H1 (cell line): ENCODE results near the gene DUOXA1. TPM values are rescaled to one million over a fixed set of nuclear protein-coding genes. Genes with fewer than 3 reads are reported as not detected.

Experiments used
- CTCF ChIA-PET: fragments of 300-600 bp; sonication (Branson Sonifier 250); formaldehyde crosslinking; loops from one replicate; lab custom pipeline; 2021; ENCODE audit not compliant: partially characterized antibody; lab: Charles Lee
- POLR2A ChIA-PET: fragments of 300-600 bp; sonication (Branson Sonifier 250); formaldehyde crosslinking; loops from one replicate; lab custom pipeline; 2021; ENCODE audit warnings: inconsistent platforms; ENCODE audit not compliant: partially characterized antibody; lab: Charles Lee
- DNase-seq, 2 experiments: peaks; one replicate each; pipeline versions ENCODE4 v3.0.0 to v3.0.0-alpha.2; 2010 to 2022; ENCODE audit warnings: low spot score in 2 of 2, low read depth in 1 of 2, mixed read lengths in 1 of 2
- FAIRE-seq: peaks from 2 replicates; lab custom pipeline; 2011; peaks lifted over from hg19 to GRCh38; lab: Jason Lieb, UNC
- H2AFZ ChIP-seq: 2 replicates; pipeline ENCODE4 v1.8.1; 2012; ENCODE audit warnings: low read length, inconsistent platforms
- H2AK5ac ChIP-seq: 2 replicates; pipeline ENCODE4 v1.6.1; 2013; ENCODE audit warnings: low read depth, low read length
- H2BK120ac ChIP-seq: replicated peaks from 2 replicates; pipeline ENCODE3; 2013; ENCODE audit warnings: low read depth, low read length, inconsistent platforms
- H2BK12ac ChIP-seq: 2 replicates; pipeline ENCODE4 v1.6.1; 2013; ENCODE audit warnings: low read depth, low read length
- H2BK15ac ChIP-seq: 2 replicates; pipeline ENCODE4 v1.6.1; 2013; ENCODE audit warnings: low read length
- H2BK20ac ChIP-seq: 2 replicates; pipeline ENCODE4 v1.6.1; 2013; ENCODE audit warnings: low read length
- H2BK5ac ChIP-seq: 2 replicates; pipeline ENCODE4 v1.6.1; 2013; ENCODE audit warnings: low read depth, low read length
- H3K14ac ChIP-seq: 2 replicates; pipeline ENCODE4 v1.6.1; 2013; ENCODE audit warnings: inconsistent platforms; ENCODE audit not compliant: insufficient read length
- H3K18ac ChIP-seq: 2 replicates; pipeline ENCODE4 v1.6.1; 2013; ENCODE audit warnings: low read length; ENCODE audit errors: extremely low read depth
- H3K23ac ChIP-seq: 2 replicates; pipeline ENCODE4 v1.6.1; 2013; ENCODE audit warnings: inconsistent platforms; ENCODE audit not compliant: insufficient read length
- H3K23me2 ChIP-seq: 2 replicates; pipeline ENCODE4 v1.6.1; 2013; ENCODE audit warnings: low read depth, low read length
- H3K27ac ChIP-seq: 2 replicates; pipeline ENCODE4 v1.6.1; 2011; ENCODE audit warnings: low read depth, low read length, inconsistent platforms
- H3K27me3 ChIP-seq, 4 experiments: replicated peaks in 1 of 4; 1 replicate in 1 of 4; 2 replicates in 3 of 4; pipeline versions ENCODE4 v1.6.1 to v1.8.1; 2011 to 2013; ENCODE audit warnings: low read length in 3 of 4, mild to moderate bottlenecking in 3 of 4, inconsistent platforms in 2 of 4, mixed read lengths in 2 of 4, moderate library complexity in 1 of 4; ENCODE audit not compliant: control insufficient read depth in 3 of 4, insufficient read depth in 3 of 4; ENCODE audit errors: extremely low read depth in 1 of 4
- H3K36me3 ChIP-seq, 4 experiments: 2 replicates each; pipeline versions ENCODE4 v1.6.1 to v1.8.1; 2011 to 2013; ENCODE audit warnings: mild to moderate bottlenecking in 4 of 4, low read length in 3 of 4, moderate library complexity in 2 of 4, control low read depth in 1 of 4, inconsistent platforms in 1 of 4; ENCODE audit not compliant: insufficient read depth in 4 of 4, control insufficient read depth in 2 of 4
- H3K4ac ChIP-seq: replicated peaks from 2 replicates; pipeline ENCODE3; 2013; ENCODE audit warnings: low read length, low read depth, mixed read lengths, inconsistent platforms; ENCODE audit not compliant: insufficient read length
- H3K4me1 ChIP-seq, 4 experiments: replicated peaks in 1 of 4; 1 replicate in 1 of 4; 2 replicates in 3 of 4; pipeline versions ENCODE4 v1.6.1 to v1.8.1; 2011 to 2013; ENCODE audit warnings: low read length in 3 of 4, inconsistent platforms in 2 of 4, mixed read lengths in 1 of 4; ENCODE audit not compliant: insufficient read depth in 4 of 4, control insufficient read depth in 3 of 4
- H3K4me2 ChIP-seq, 2 experiments: 2 replicates each; pipeline versions ENCODE4 v1.6.1 to v1.8.1; 2011 to 2013; ENCODE audit warnings: low read depth in 2 of 2, low read length in 2 of 2, control low read depth in 1 of 2, inconsistent platforms in 1 of 2, mild to moderate bottlenecking in 1 of 2; ENCODE audit not compliant: insufficient read depth in 1 of 2
- H3K4me3 ChIP-seq, 4 experiments: fragments of 200-600, 300-600 bp in 1 of 4; sonication (generic), shearing (Covaris generic), sonication (Bioruptor Twin) in 1 of 4; 2 replicates each; pipeline versions ENCODE4 v1.5.1 to v1.8.1; 2011 to 2016; ENCODE audit warnings: low read length in 4 of 4, low read depth in 3 of 4, control low read depth in 2 of 4, inconsistent platforms in 2 of 4, mild to moderate bottlenecking in 2 of 4, mixed read lengths in 1 of 4, moderate library complexity in 1 of 4; ENCODE audit not compliant: insufficient read depth in 2 of 4; ENCODE audit errors: extremely low read depth in 1 of 4
- H3K56ac ChIP-seq: replicated peaks from 2 replicates; pipeline ENCODE3; 2013; ENCODE audit warnings: low read depth, mild to moderate bottlenecking, mixed read lengths, low read length, inconsistent platforms; ENCODE audit not compliant: insufficient read length
- H3K79me1 ChIP-seq: 2 replicates; pipeline ENCODE4 v1.6.1; 2013; ENCODE audit warnings: low read depth, low read length, control low read depth
- H3K79me2 ChIP-seq, 2 experiments: 2 replicates each; pipeline versions ENCODE4 v1.6.1 to v1.8.1; 2012 to 2013; ENCODE audit warnings: low read length in 2 of 2, mild to moderate bottlenecking in 2 of 2, inconsistent platforms in 1 of 2; ENCODE audit not compliant: insufficient read depth in 2 of 2, control insufficient read depth in 1 of 2
- H3K9ac ChIP-seq, 4 experiments: replicated peaks in 1 of 4; 1 replicate in 1 of 4; 2 replicates in 3 of 4; pipeline versions ENCODE4 v1.6.1 to v1.8.1; 2011 to 2013; ENCODE audit warnings: low read depth in 3 of 4, low read length in 3 of 4, control low read depth in 2 of 4, mild to moderate bottlenecking in 2 of 4, moderate library complexity in 2 of 4, inconsistent platforms in 1 of 4; ENCODE audit errors: extremely low read depth in 1 of 4
- H3K9me3 ChIP-seq, 2 experiments: 2 replicates each; pipeline versions ENCODE4 v1.6.1 to v1.8.1; 2012 to 2013; ENCODE audit warnings: mild to moderate bottlenecking in 2 of 2, moderate library complexity in 2 of 2, control low read depth in 1 of 2, inconsistent platforms in 1 of 2, low read depth in 1 of 2, low read length in 1 of 2, mixed read lengths in 1 of 2; ENCODE audit not compliant: insufficient read depth in 2 of 2
- H4K20me1 ChIP-seq, 2 experiments: replicated peaks in 1 of 2; 2 replicates each; pipeline versions ENCODE3 to v1.8.1; 2011 to 2013; ENCODE audit warnings: inconsistent platforms in 2 of 2, low read length in 2 of 2, mild to moderate bottlenecking in 1 of 2; ENCODE audit not compliant: insufficient read depth in 2 of 2, control insufficient read depth in 1 of 2
- H4K5ac ChIP-seq: 2 replicates; pipeline ENCODE4 v1.6.1; 2013; ENCODE audit warnings: low read length, low read depth, mixed read lengths, inconsistent platforms; ENCODE audit not compliant: insufficient read length
- H4K8ac ChIP-seq: 2 replicates; pipeline ENCODE4 v1.8.0; 2013; ENCODE audit warnings: mild to moderate bottlenecking, moderate library complexity, low read length, inconsistent platforms; ENCODE audit not compliant: insufficient read depth; ENCODE audit errors: extremely low read depth
- H4K91ac ChIP-seq: replicated peaks from 2 replicates; pipeline ENCODE3; 2013; ENCODE audit warnings: low read length, mixed read lengths, inconsistent platforms; ENCODE audit not compliant: insufficient read length
- EGR1 ChIP-seq: IDR thresholded peaks from 2 replicates; pipeline ENCODE4 v1.6.1; 2011; ENCODE audit warnings: low read depth, low read length, borderline replicate concordance
- GABPA ChIP-seq: IDR thresholded peaks from 2 replicates; pipeline ENCODE4 v1.6.1; 2011; ENCODE audit warnings: mild to moderate bottlenecking, low read length, moderate library complexity, borderline replicate concordance; ENCODE audit not compliant: insufficient read depth
- KDM4A ChIP-seq: IDR thresholded peaks from one replicate; pipeline ENCODE4 v1.7.1; 2012; ENCODE audit warnings: low read depth, mild to moderate bottlenecking, moderate library complexity, low read length, inconsistent platforms; ENCODE audit not compliant: severe bottlenecking
- PHF8 ChIP-seq: fragments of 200-600 bp; sonication (generic); conservative IDR thresholded peaks from 2 replicates; pipeline ENCODE4 v1.7.1; 2012; ENCODE audit warnings: low read depth, mild to moderate bottlenecking, inconsistent platforms, low read length, moderate library complexity
- SAP30 ChIP-seq: fragments of 300-600 bp; sonication (generic); IDR thresholded peaks from 2 replicates; pipeline ENCODE4 v1.7.1; 2012; ENCODE audit warnings: low read length, moderate library complexity, mild to moderate bottlenecking, inconsistent platforms; ENCODE audit not compliant: insufficient read depth, insufficient replicate concordance
- SP2 ChIP-seq: IDR thresholded peaks from 2 replicates; pipeline ENCODE4 v1.6.1; 2012; ENCODE audit warnings: mild to moderate bottlenecking, low read length, inconsistent platforms
- TAF1 ChIP-seq: IDR thresholded peaks from 2 replicates; pipeline ENCODE4 v1.6.1; 2011; ENCODE audit warnings: mild to moderate bottlenecking, low read depth, low read length
- WGBS, 2 experiments: shearing (Covaris generic) in 1 of 2; methylation state at CpG; one replicate each; pipeline versions ENCODE4 v1.1.6 to v1.1.7; 2013 to 2015; ENCODE audit warnings: low lambda C conversion rate in 2 of 2, mixed read lengths in 2 of 2, inconsistent platforms in 1 of 2, low coverage in 1 of 2, missing lambda C conversion rate in 1 of 2; ENCODE audit not compliant: insufficient replicate concordance in 2 of 2, insufficient coverage in 1 of 2, insufficient read length in 1 of 2; ENCODE audit errors: extremely low coverage in 1 of 2, missing lambda C conversion rate in 1 of 2; 5-methylcytosine and 5-hydroxymethylcytosine counted together
- polyA plus RNA-seq, 7 experiments: library from polyadenylated mRNA; depleted of rRNA in 3 of 7; stranded (reverse) in 5 of 7; unstranded in 2 of 7; fragments of >200 nt in 5 of 7; fragments of 200-250 nt in 2 of 7; gene quantifications; 1 replicate in 5 of 7; 2 replicates in 1 of 7; 4 replicates in 1 of 7; pipeline versions ENCODE4 v1.2.1 to v1.2.3, GENCODE V29; 2011 to 2013; ENCODE audit warnings: missing spikeins in 2 of 7, mixed read lengths in 2 of 7
- total RNA-seq: library from RNA; stranded (reverse); fragmentation: NEBNext Ultra II Directional; extraction: Animal tissue kit (Norgen Biotek cat#: 25700); gene quantifications from 2 replicates; pipeline ENCODE4 v1.2.1, GENCODE V29; 2021

The DUOXA1 gene
- total and polyA plus RNA-seq, 2 of the 8 experiments (the other 6 are each of a cell fraction or from before 2014, with no cell fraction given), result 0.18 TPM; not detected in 1

GRCh38 chr15:45095661-45096060, 34.0 kb downstream of the DUOXA1 start:
- CTCF ChIA-PET, result interaction anchor here (3.5 kb wide), 1 partner anchor 22 kb away, joined by 14 read pairs; no protein-coding TSS in a partner anchor

More at GRCh38 chr15:45095661-45096060, 34.0 kb downstream of the DUOXA1 start:
- Histone ChIP-seq H3K18ac (no peak overlapping the region), H3K9me3 (no peaks in the 10 kb centered on the region), H3K4me1 (peaks cover 0 to 4% (median 2%) of the 10 kb centered on the region in 4 experiments; a peak in 3 of 7 replicates), H3K14ac (no peak overlapping the region), H3K56ac (no peak overlapping the region), H3K79me2 (no peaks in the 10 kb centered on the region), H3K9ac (no peak overlapping the region), H3K27me3 (0 out of 7 replicates have a peak, but pooled peaks cover 0 to 3% (median 0%) of the 10 kb centered on the region in 4 experiments), H4K5ac (no peak overlapping the region), H2AFZ (no peak overlapping the region), H3K36me3 (no peaks in the 10 kb centered on the region), H4K91ac (no peak overlapping the region), H3K23ac (no peak overlapping the region), H4K20me1 (no peaks in the 10 kb centered on the region), H3K4me3 (no peak overlapping the region), H2AK5ac (no peak overlapping the region), H3K4me2 (no peak overlapping the region), H2BK120ac (no peak overlapping the region), H2BK15ac (no peak overlapping the region), H3K79me1 (no peaks in the 10 kb centered on the region), H3K23me2 (no peaks in the 10 kb centered on the region), H2BK12ac (no peak overlapping the region), H2BK5ac (no peak overlapping the region), H2BK20ac (no peak overlapping the region), H3K27ac (no peak overlapping the region), H4K8ac (no peak overlapping the region), H3K4ac (no peak overlapping the region)
- TF ChIP-seq EGR1 (no peak), PHF8 (no peak), SAP30 (no peak), KDM4A (no peak), SP2 (no peak), TAF1 (no peak), GABPA (no peak)
- POLR2A ChIA-PET, result interaction anchor here (1.1 kb wide), 1 partner anchor 73 kb away, joined by 3 read pairs; the partner anchor contains the start of gene SORD
- DNase-seq, result no peak
- WGBS, 2 experiments, result 98% methylated on average over 10 of the region's 11 CpGs; no CpG with 5 or more reads in 1 of the 2 experiments
- no peak for FAIRE-seq
